HG02763 (cell line): ENCODE results near the gene RETSAT.
"Not testable (repeated sequence)": the region's sequence is repeated elsewhere in the genome, so short reads cannot be mapped to it uniquely, and the experiment has no call there.

ENCODE experiments used
- ATAC-seq: cut with Tn5 transposase; IDR thresholded peaks from one replicate; pipeline ENCODE4 v1.9.1; 2021; ENCODE audit warnings: mild to moderate bottlenecking, moderate library complexity; ENCODE audit not compliant: unreplicated experiment

Gene RETSAT

GRCh38 chr2:85334928-85335327, 19.4 kb downstream of the RETSAT start:
- ATAC-seq = no peak

DNA sequence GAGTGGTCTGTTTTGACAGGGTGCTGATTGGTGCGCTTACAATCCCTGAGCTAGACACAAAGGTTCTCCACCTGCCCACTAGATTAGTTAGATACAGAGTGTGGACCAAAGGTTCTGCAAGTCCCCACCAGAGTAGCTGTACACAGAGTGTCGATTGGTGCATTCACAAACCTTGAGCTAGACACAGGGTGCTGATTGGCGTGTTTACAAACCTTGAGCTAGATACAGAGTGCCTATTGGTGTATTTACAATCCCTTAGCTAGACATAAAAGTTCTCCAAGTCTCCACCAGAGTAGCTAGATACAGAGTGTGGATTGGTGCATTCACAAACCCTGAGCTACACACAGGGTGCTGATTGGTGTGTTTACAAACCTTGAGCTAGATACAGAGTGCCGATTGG, 20.5 kb downstream of the RETSAT start:
- ATAC-seq = not testable (repeated sequence)

- ATAC-seq = no peak
Measured at GRCh38 chr2:85330839-85331636, 23.3 kb downstream of the RETSAT start.

DNA sequence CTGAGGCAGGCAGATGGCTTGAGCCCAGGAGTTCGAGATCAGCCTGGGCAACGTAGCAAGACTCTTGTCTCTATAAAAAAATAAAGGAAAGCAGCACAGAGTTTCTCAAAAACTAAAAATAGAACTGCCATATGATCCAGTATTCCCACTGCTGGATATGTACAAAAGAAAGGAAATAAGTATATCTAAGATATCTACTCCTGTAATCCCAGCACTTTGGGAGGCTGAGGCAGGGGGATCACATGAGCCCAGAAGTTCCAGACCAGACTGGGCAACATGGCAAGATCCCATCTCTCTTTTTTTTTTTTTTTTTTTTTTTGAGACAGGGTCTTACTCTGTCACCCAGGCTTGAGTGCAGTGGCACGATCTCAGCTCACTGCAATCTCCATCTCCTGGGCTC, 24.6 kb downstream of the RETSAT start:
- ATAC-seq = not testable (repeated sequence)

DNA sequence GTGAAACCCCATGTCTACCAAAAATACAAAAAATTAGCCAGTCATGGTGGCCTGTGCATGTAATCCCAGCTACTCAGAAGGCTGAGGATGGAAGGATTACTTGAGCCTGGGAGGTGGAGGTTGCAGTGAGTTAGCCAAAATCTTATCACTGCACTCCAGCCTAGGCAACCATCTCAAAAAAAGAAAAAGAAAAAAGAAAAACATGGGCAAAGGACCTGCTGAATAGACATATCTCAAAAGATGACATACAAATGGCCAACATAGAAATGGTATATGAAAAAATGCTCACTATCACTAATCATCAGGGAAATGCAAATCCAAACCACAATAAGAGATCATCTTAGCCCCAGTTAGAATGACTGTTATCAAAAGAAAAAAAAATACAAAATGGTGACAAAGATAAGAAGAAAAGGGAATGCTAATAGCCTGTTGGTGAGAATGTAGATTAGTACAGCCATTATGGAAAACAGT, 25.1 kb downstream of the RETSAT start:
- no peak for ATAC-seq

DNA sequence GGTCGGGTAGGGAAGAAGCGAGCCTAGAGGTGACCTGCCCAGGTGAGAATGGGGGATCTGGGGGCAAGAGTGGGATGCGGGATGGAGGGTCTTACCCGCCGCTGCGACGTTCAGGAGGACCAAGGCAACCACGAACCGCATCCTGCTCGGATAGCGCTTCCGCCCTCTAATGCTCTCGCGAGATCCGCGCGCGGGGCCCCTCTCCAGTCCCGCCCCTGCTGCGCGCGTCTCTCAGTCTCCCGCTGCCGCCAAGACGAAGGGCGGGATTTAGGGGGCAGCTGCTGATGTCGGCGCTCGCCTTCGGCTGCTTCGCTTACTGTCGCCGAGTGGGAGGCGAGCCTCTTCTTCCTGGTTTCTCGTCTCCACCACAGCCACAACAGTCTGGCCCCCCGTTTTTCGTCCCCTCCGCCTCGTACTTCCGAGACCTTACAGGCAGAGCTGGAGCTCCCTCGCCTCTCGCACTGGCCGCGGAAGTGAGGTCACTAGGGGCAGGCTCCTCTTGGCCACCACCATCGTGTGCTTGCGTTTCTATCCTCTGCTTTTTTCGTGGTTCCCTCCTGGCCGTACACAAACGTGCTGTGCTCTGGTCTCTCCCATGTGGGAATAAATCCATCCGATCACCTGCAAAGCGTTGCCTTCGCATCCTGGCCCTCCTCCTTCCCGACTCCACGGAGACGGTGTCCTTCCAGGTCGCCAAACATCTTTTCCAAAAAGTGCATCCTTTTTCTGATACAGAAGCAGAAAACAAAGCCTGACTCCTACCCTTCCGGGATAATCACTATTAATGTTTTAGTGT, 26.3 kb downstream of the RETSAT start, which contains the start of gene TGOLN2:
Gene TGOLN2, minus strand, starts transcription at position 168 of the 796 bp plus-strand sequence. Its CDS starts 27 bp downstream, at position 141.
- ATAC-seq = peak; percentile 80

- ATAC-seq = peak; percentile 27
Measured at GRCh38 chr2:85327160-85327821, 27.0 kb downstream of the RETSAT start.

GRCh38 chr2:85326406-85327159, 27.7 kb downstream of the RETSAT start:
- ATAC-seq = peak; percentile 27

DNA sequence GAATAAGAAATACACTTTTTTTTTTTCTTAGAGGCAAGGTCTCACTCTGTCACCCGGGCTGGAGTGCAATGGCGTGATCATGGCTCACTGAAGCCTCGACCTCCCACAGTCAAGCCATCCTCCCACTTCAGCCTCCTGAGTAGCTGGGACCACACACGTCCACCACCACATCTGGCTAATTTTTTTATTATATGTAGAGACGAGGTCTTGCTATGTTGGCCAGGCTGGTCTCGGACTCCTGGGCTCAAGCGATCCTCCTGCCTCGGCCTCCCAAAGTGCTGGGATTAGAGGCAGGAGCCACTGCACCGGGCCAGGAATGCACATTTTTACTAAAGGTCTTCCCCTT, 28.9 kb downstream of the RETSAT start:
- no peak for ATAC-seq

GRCh38 chr2:85324639-85325465, 29.5 kb downstream of the RETSAT start:
- no peak for ATAC-seq

GRCh38 chr2:85323988-85324367, 30.4 kb downstream of the RETSAT start:
- not testable (repeated sequence) for ATAC-seq

DNA sequence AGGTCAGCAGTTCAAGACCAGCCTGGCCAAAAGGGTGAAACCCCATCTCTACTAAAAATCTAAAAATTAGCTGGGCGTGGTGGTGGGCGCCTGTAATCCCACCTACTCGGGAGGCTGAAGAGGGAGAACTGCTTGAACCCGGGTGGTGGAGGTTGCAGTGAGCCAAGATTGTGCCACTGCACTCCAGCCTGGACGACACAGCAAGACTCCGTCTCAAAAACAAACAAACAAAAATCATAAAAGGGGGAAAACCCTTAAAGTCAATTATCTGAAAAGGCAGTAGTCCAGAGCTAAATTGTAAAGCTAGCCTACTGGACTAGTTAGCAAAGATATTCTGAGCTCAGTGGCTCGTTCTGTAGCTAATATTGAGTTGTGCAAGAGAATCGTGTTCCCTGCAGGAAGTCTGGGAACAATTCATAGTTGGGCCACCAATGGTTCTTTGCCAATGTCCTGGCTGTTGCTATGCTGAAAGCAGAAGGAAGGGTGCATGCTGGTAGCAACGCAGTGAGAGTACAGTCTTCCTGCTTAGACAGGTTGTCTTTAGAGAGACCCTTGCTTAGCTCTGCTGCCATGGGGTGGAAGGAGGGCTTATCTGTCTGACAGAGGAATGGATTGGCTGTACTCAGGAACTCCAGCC, 30.9 kb downstream of the RETSAT start:
- no peak for ATAC-seq

GRCh38 chr2:85319796-85320195, 34.5 kb downstream of the RETSAT start:
- no peak for ATAC-seq

GRCh38 chr2:85318222-85319074, 35.9 kb downstream of the RETSAT start:
- ATAC-seq = peak; percentile 51

- not testable (repeated sequence) for ATAC-seq
Measured at GRCh38 chr2:85315921-85316320, 38.4 kb downstream of the RETSAT start.

DNA sequence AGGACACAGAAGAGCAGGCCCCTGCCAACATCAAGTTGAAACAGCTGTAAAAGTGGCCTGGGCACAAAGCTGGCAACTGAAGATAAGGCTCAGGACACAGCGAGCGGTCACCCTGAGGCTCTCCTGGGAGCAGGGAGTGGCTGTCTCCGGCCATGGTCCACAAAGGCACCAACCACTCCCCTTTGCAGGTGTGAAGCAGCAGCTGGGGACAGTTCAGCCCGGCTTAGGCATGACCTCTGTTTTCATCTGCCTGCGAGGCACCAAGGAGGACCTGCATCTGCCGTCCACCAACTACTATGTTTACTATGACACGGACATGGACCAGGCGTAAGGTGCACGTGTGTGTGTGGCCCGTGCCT, 39.5 kb downstream of the RETSAT start:
- no peak for ATAC-seq

DNA sequence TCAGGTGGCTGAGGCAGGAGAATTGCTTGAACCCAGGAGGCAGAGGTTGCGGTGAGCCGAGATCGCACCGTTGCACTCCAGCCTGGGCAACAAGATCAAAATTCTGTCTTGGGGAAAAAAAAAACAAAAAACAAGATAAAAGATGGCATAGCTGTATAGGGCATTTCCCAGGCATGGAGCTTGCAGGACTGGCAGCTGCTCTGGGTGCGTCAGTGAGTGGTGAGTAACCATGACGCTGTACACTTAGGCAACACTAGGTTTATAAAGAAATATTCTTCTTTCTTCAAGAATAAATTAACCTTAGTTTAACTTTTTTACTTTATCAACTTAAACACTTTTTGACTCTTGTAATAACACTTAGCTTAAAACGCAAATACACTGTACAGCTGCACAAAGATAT, 41.9 kb downstream of the RETSAT start:
- no peak for ATAC-seq

DNA sequence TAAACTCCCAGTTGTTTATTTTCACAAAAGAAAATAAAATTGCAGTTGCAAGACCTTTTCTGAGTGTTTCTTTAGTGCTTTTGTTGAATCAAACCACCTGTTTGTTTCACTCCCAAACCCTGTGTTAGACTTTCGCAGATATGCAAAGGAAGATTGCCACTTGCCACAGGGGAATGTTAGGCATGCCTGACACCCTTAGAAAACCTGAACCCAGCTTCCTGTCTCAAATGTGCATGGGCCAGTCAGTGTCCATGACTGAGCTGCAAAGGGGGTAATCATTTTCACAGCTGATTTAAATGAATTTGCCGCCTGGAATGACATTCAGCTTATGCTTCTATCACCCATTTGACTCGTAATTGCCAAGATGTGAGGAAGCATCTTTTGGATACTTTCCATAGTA, 44.0 kb downstream of the RETSAT start:
- peak; percentile 81 for ATAC-seq
